ENCODE measurements around the gene DNAJC25. TPM values are rescaled to one million over a fixed set of nuclear protein-coding genes. Genes with fewer than 3 reads are reported as not detected.
A peak's percentile ranks its signal among the peaks of the same experiment; 100 is the strongest.

Gene DNAJC25
- total and polyA plus RNA-seq, 5 experiments from 2014 or later: 1.1 to 3.4 (median 2.4) TPM

GRCh38 chr9:111630964-111631213 lies 245 bp upstream of the DNAJC25 start:
- DNase-seq (no peak), ATAC-seq (no peak)
- H3K4me3 Mint-ChIP-seq: peak overlapping the region; percentile 92 to 100 (median 97)
- H3K9me3 Mint-ChIP-seq: no peaks in the 10 kb centered on the region
- peak overlapping the region; percentile 82 to 97 (median 92) for H3K27ac Mint-ChIP-seq
- POLR2A ChIA-PET: interaction anchor here (0.6 to 1.6 kb wide), 9 partner anchors 9 to 702 kb away, joined by 3 to 17 read pairs (median 4); partner anchors contain the start of genes ECPAS, GNG10, PTBP3 and ZNF483
- peaks cover 28 to 49% (median 44%) of the 10 kb centered on the region in 4 donors for H3K4me1 Mint-ChIP-seq
- no peaks in the 10 kb centered on the region for H3K36me3 Mint-ChIP-seq
- H3K27me3 Mint-ChIP-seq: no peaks in the 10 kb centered on the region

GRCh38 chr9:111632060-111632459 lies 926 bp downstream of the DNAJC25 start:
- ATAC-seq (no peak), DNase-seq (no peak)
- POLR2A ChIA-PET: interaction anchor here (0.6 to 1.6 kb wide), 3 partner anchors 29 to 38 kb away, joined by 4 to 17 read pairs (median 5); partner anchors contain the start of gene GNG10
- Mint-ChIP-seq H3K36me3 (no peaks in the 10 kb centered on the region), H3K4me3 (peak overlapping the region; percentile 74 to 97 (median 89)), H3K4me1 (peaks cover 28 to 52% (median 45%) of the 10 kb centered on the region in 4 donors), H3K27ac (peak overlapping the region; percentile 38 to 95 (median 88)), H3K27me3 (no peaks in the 10 kb centered on the region), H3K9me3 (no peaks in the 10 kb centered on the region)

- POLR2A ChIA-PET: interaction anchor here (0.7 kb wide), 1 partner anchor 8 kb away, joined by 4 read pairs; no protein-coding TSS in a partner anchor
- ATAC-seq (no peak), DNase-seq (no peak)
- Mint-ChIP-seq H3K27me3 (no peaks in the 10 kb centered on the region), H3K36me3 (no peaks in the 10 kb centered on the region), H3K4me3 (peak overlapping the region; percentile 24 to 97 (median 89)), H3K27ac (peak overlapping the region in 5 of 10 donors; percentile 16 to 89 (median 67)), H3K4me1 (peaks cover 28 to 52% (median 45%) of the 10 kb centered on the region in 4 donors), H3K9me3 (no peaks in the 10 kb centered on the region)
Measured at GRCh38 chr9:111632695-111633388, 1.7 kb downstream of the DNAJC25 start.

GRCh38 chr9:111633389-111633736 lies 2.2 kb downstream of the DNAJC25 start:
- POLR2A ChIA-PET: no interaction called here
- DNase-seq (no peak), ATAC-seq (no peak)
- Mint-ChIP-seq H3K27ac (peak overlapping the region in 1 of 10 donors; percentile 16), H3K4me1 (peaks cover 28 to 52% (median 45%) of the 10 kb centered on the region in 4 donors), H3K36me3 (no peaks in the 10 kb centered on the region), H3K27me3 (no peaks in the 10 kb centered on the region), H3K4me3 (peak overlapping the region in 8 of 10 donors; percentile 2 to 97 (median 86)), H3K9me3 (no peaks in the 10 kb centered on the region)

GRCh38 chr9:111634860-111635259 lies 3.7 kb downstream of the DNAJC25 start:
- Mint-ChIP-seq H3K27ac (no peak overlapping the region), H3K27me3 (no peaks in the 10 kb centered on the region), H3K9me3 (no peaks in the 10 kb centered on the region), H3K4me1 (peaks cover 28 to 52% (median 45%) of the 10 kb centered on the region in 4 donors), H3K4me3 (no peak overlapping the region), H3K36me3 (no peaks in the 10 kb centered on the region)
- no peak for ATAC-seq
- POLR2A ChIA-PET: no interaction called here
- no peak for DNase-seq

GRCh38 chr9:111637421-111637950 lies 6.4 kb downstream of the DNAJC25 start:
- Mint-ChIP-seq H3K4me3 (no peak overlapping the region), H3K27me3 (no peaks in the 10 kb centered on the region), H3K9me3 (no peaks in the 10 kb centered on the region), H3K36me3 (no peaks in the 10 kb centered on the region), H3K4me1 (peaks cover 22 to 34% (median 33%) of the 10 kb centered on the region in 4 donors), H3K27ac (no peak overlapping the region)
- POLR2A ChIA-PET: no interaction called here
- DNase-seq: no peak
- ATAC-seq: no peak

- H3K27ac Mint-ChIP-seq: peak overlapping the region in 1 of 10 donors; percentile 4
- ATAC-seq: no peak
- POLR2A ChIA-PET: no interaction called here
- H3K27me3 Mint-ChIP-seq: no peaks in the 10 kb centered on the region
- H3K4me3 Mint-ChIP-seq: no peak overlapping the region
- H3K4me1 Mint-ChIP-seq: peaks cover 0 to 9% (median 5%) of the 10 kb centered on the region in 4 donors
- H3K36me3 Mint-ChIP-seq: peaks cover under 1 to 45% (median 16%) of the 10 kb centered on the region in 3 donors
- no peak for DNase-seq
- no peaks in the 10 kb centered on the region for H3K9me3 Mint-ChIP-seq
Measured at GRCh38 chr9:111644195-111644772, 13.2 kb downstream of the DNAJC25 start.

- ATAC-seq (no peak), DNase-seq (no peak)
- peaks cover 0 to 9% (median 5%) of the 10 kb centered on the region in 4 donors for H3K4me1 Mint-ChIP-seq
- POLR2A ChIA-PET: no interaction called here
- no peaks in the 10 kb centered on the region for H3K9me3 Mint-ChIP-seq
- no peak overlapping the region for H3K4me3 Mint-ChIP-seq
- no peak overlapping the region for H3K27ac Mint-ChIP-seq
- H3K36me3 Mint-ChIP-seq: peaks cover 8 to 59% (median 18%) of the 10 kb centered on the region in 3 donors
- no peaks in the 10 kb centered on the region for H3K27me3 Mint-ChIP-seq
Measured at GRCh38 chr9:111645806-111646205, 14.7 kb downstream of the DNAJC25 start.

GRCh38 chr9:111646417-111646816 lies 15.3 kb downstream of the DNAJC25 start:
- Mint-ChIP-seq H3K36me3 (peaks cover 8 to 61% (median 18%) of the 10 kb centered on the region in 3 donors), H3K4me1 (peaks cover 0 to 9% (median 5%) of the 10 kb centered on the region in 4 donors), H3K27ac (peak overlapping the region in 1 of 10 donors; percentile 1), H3K27me3 (no peaks in the 10 kb centered on the region), H3K4me3 (no peak overlapping the region), H3K9me3 (no peaks in the 10 kb centered on the region)
- ATAC-seq (no peak), DNase-seq (no peak)
- POLR2A ChIA-PET: no interaction called here

- ATAC-seq (no peak), DNase-seq (no peak)
- H3K4me3 Mint-ChIP-seq: no peak overlapping the region
- peaks cover 0 to 7% (median 4%) of the 10 kb centered on the region in 4 donors for H3K4me1 Mint-ChIP-seq
- peaks cover 8 to 60% (median 18%) of the 10 kb centered on the region in 3 donors for H3K36me3 Mint-ChIP-seq
- no peaks in the 10 kb centered on the region for H3K9me3 Mint-ChIP-seq
- POLR2A ChIA-PET: no interaction called here
- H3K27me3 Mint-ChIP-seq: no peaks in the 10 kb centered on the region
- no peak overlapping the region for H3K27ac Mint-ChIP-seq
Measured at GRCh38 chr9:111648066-111648465, 16.9 kb downstream of the DNAJC25 start.

GRCh38 chr9:111649016-111649415 lies 17.9 kb downstream of the DNAJC25 start:
- no peaks in the 10 kb centered on the region for H3K27me3 Mint-ChIP-seq
- peaks cover 0 to 6% (median 2%) of the 10 kb centered on the region in 4 donors for H3K4me1 Mint-ChIP-seq
- no peaks in the 10 kb centered on the region for H3K9me3 Mint-ChIP-seq
- DNase-seq (no peak), ATAC-seq (no peak)
- no peak overlapping the region for H3K4me3 Mint-ChIP-seq
- H3K36me3 Mint-ChIP-seq: peaks cover 11 to 57% (median 15%) of the 10 kb centered on the region in 3 donors
- no peak overlapping the region for H3K27ac Mint-ChIP-seq
- POLR2A ChIA-PET: interaction anchor here (0.5 kb wide), 1 partner anchor 686 kb away, joined by 3 read pairs; no protein-coding TSS in a partner anchor

GRCh38 chr9:111657051-111657450 lies 25.9 kb downstream of the DNAJC25 start:
- Mint-ChIP-seq H3K27ac (no peak overlapping the region), H3K9me3 (no peaks in the 10 kb centered on the region), H3K4me3 (no peak overlapping the region), H3K27me3 (no peaks in the 10 kb centered on the region), H3K36me3 (peaks cover 3 to 10% (median 6%) of the 10 kb centered on the region in 3 donors), H3K4me1 (peaks cover 2 to 10% (median 6%) of the 10 kb centered on the region in 4 donors)
- POLR2A ChIA-PET: no interaction called here
- DNase-seq (no peak), ATAC-seq (no peak)

- Mint-ChIP-seq H3K4me3 (peak overlapping the region in 1 of 10 donors; percentile 38), H3K9me3 (no peaks in the 10 kb centered on the region), H3K36me3 (peaks cover 0 to 6% (median 1%) of the 10 kb centered on the region in 3 donors), H3K27me3 (no peaks in the 10 kb centered on the region), H3K4me1 (peaks cover 19 to 27% (median 22%) of the 10 kb centered on the region in 4 donors), H3K27ac (peak overlapping the region in 1 of 10 donors; percentile 73)
- POLR2A ChIA-PET: no interaction called here
- DNase-seq (peak in 1 of 10 donors; percentile 60), ATAC-seq (no peak)
Measured at GRCh38 chr9:111658943-111659342, 27.8 kb downstream of the DNAJC25 start.

Measured in naive thymus-derived CD8-positive, alpha-beta T cell (primary cell).